GM18868 (cell line): Measurements from ENCODE around the gene PLPP1.

ENCODE experiments used
- ATAC-seq: cut with Tn5 transposase; IDR thresholded peaks from one replicate; pipeline ENCODE4 v1.9.1; 2021; ENCODE audit warnings: mild to moderate bottlenecking, moderate library complexity; ENCODE audit not compliant: unreplicated experiment

The PLPP1 gene

DNA sequence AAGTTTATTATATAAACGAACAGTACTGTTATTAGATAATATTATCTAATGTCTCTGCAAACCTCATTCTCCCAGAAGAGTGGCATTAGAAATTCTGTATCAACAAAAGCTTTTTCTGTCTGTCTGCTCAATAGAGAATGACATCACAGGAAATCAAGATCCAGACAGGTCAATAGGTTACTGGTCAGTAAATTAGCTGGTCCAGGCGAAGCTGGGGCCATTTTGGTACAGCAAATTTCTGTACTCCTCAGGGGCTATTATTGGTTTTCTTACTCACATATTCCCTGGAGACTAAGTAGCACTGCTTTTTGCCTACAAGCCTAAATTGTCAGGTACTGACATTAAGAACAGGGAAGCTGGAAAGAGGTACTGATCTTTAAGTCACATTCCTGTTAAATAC, 80.5 kb downstream of the PLPP1 start:
- ATAC-seq, result no peak

DNA sequence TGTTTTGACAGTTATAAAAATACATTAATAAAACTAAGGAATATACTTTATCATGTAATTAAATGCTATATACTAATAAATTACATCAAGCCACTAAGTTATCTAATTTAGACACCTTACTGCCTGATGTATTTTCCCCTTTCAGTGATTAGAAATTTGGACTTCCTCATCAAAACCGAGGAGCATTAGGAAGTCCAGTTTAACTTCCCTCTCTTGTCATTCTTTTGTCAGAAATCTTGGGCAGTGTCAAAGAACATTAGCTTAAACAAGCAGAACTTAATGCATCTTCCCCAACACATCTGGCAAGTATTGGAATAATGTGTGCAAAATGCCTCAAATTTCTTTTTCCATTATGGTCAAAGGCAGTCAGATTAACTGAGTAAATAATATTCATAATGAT, 81.6 kb downstream of the PLPP1 start:
- no peak for ATAC-seq

DNA sequence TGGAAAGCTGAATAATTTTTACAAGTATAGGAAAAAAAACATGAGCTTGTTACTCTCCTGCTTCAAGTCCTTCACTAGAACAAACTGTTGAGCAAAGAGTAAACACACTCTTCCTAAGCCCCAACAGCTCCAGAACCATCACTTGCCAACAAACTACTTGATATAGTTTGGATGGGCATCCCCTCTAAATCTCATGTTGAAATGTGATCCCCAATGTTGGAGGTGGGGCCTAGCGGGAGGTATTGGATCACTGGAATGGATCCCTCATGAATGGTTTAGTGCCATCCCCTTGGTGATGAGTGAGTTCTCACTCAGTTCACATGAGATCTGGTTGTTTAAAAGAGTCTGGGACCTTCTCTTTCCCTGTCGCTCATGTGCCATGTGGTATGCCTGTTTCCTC, 82.8 kb downstream of the PLPP1 start:
- no peak for ATAC-seq

DNA sequence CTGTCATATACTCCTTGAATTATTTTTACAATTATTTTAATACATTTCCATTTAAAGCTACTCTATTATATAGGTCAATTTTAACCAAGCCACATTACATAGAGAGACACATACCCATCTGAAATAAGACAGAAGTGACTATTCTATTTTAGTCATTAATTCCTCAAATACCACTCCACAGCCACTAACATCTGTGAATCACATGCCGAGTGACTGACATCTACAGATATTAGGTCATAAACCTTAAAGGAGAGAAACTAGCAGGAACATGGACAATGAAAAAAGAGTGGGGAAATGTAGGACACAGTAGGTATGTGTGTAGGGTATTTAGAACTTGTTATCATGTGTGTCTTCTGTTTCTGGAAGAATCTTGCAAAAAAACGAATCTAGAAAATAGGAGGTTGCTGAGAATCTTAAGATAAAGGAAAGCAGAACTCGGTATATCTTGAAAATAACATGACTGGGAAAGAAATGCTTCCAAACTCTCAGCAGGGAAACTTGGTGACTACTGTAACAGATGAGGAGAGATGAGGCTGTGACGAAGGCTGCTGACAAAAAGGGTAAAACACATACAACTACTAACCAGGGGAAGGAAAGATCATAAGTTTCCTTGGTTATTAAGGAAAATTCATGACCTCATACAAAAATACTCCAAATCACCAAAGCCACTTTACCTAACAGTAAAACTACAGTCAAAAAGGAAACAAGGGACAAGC, 84.6 kb downstream of the PLPP1 start:
- ATAC-seq, result no peak

DNA sequence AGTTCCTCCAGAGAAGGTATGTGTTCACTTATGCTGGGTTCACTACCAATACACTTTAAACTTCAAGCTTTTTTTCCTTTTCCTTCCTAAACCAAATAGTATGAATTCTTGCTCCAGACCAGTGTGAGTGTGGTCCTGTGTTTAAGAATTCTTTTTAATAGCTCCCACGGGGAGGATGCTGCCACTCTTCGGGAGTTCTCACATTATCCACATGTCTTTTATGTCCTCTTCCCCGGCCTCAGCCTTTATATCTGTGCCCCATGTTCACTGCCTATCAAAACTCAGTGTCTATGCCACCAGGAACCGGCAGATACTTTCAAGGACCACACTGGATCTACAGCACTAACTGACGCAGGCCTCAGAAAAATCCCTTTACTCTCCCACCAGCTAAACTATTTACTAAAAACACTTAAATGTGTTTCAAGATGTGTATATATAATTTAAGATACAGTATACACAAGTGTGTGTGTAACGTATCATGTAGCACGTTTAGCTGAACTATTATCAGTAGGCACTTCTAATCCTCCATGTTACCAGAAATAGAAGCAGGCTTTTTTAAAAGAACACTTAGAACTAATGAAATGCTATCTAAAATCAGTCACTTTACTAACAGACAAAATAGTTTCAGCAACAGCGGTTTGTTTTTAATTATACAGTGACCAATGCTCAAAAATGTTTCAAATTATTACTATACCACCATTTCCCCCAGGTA, 88.0 kb downstream of the PLPP1 start:
- ATAC-seq, result no peak

DNA sequence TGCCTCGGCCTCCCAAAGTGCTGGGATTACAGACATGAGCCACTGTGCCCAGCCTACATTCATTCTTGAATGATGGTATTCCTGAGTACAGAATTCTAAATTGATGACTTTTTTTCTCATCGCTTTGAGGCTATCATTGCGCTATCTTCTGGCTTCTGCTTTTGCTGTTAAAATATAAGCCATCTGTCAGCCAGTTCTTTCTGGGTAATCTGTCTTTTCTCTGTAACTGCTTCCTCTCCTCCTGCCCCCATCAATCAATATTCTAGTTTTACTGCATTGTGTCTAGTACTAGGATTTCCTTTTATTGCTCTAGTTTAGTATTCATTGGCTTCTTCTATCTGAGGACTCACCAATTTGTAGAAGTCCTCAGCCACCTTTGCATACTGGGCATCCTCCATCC, 89.0 kb downstream of the PLPP1 start:
- no peak for ATAC-seq

DNA sequence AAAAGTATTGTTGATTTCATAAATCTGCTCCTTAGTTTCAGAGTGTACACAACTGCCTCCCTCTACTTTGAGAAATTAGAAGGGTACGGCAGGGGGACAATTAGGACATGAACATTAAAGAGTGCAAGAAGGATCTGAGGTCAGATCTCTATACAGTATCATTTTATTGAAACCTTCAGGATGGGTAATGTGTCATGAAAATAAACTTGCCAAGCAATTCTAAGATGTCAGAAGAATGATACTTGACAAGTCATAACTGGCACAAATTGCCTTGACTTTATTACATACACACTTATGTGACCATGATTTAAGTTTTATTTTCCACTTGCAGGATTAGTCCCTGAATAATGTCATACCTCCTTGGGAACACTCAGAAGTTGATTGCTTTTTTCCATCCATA, 92.8 kb downstream of the PLPP1 start:
- ATAC-seq, result no peak

DNA sequence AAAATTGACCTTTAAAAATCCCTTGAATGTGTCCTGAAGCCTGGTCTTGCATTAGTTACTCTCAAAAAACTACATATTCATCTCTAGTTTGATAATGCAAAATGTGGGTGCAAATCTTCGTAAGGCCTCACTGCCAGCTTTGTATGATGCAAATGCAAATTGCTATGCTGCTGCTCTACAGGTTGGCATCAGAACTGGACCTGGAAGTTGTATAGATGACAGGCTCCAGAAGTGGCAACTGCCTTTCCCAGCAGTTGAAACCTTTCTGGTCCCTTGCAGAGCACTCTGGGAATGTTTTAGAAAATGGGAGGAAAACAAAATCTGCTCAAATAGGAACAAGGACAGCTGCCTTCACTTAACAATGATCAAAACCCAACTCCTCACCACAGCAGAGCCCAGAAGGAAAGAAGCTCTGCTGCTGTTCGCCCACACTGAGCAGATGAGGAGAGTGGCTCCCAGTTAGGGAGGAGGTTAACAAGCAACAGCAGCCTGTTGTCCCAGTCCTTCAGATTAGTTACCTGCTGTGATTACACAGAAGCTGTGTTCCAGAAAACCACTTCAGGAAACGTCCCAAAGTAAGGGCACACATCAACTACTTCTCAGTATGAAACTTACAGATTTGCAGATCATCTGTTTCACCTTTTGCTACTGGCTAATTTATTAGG, 93.5 kb downstream of the PLPP1 start:
- no peak for ATAC-seq

DNA sequence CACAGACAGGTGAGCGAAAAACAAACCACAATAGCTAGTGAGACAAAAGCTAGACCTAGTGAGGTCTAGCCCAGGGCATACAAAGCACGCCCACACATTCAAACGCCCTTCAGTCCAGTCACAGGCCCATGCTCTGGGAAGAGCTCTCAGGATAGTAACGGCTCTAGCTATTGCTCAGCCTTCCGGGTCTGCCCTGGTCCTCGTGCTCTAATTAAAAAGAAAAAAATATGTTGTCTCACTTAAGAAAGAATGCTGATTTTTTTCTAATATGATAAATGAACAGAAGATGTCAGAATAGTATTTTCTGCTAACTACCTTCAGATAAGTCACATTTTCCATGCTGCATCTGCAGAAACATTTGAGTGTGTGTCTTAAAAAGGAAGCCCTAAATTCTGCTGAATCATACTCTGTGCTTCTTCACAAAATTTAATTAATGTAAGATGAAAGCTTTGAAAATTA, 94.5 kb downstream of the PLPP1 start:
- peak; percentile 85 for ATAC-seq

DNA sequence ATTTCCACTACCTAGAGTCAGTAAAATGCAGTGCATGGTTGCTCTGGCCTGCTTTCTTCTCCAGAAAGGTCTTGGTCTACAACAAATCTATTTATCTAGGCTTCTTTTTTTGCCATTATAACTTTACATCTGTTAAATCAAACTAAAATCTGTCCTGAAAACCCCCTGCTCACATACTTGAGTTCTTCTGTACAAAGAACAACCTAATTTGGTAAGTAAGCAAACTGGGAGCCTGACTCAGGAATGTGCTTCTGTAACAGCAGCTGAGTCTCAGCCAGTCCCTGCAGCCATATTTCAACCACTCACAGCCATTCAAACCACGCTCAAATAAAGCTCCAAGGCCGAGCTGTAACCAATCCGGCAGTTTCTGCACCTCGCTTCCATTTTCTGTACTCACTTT, 95.8 kb downstream of the PLPP1 start:
- ATAC-seq, result no peak

DNA sequence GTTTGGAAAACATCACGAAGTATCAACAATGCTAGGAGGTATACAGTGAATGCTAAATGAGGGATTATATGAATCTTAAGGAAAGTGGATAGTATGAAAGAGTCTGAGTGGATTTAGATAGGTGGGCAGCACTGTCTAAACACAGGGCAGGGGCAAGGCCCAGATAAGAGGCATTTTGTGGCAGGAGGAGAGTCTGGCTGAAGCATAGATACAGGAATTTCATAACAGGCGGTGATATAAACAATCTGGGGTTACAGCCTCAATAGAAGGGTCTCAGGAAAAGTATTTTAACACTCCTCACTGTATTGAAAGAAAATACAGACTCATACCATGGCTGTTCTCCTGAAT, 96.9 kb downstream of the PLPP1 start:
- no peak for ATAC-seq

DNA sequence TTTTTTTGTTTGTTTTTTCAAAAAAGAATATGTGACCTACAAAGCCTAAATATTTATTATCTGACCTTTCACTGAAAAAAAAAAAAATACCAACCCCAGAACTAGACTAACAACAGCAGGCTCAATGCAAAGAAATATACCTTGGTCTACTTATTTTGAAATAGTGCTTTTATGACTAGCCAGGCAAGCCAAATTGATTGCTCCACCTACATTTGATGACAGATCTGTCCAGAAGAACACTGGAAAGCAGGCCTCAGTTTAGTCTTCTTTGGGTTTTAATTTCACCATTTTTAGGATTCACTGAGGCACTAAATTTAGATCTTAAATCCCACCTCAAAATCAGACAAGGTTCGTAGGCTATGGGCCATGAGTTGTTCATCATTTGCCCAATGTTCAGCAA, 97.3 kb downstream of the PLPP1 start:
- ATAC-seq, result no peak

DNA sequence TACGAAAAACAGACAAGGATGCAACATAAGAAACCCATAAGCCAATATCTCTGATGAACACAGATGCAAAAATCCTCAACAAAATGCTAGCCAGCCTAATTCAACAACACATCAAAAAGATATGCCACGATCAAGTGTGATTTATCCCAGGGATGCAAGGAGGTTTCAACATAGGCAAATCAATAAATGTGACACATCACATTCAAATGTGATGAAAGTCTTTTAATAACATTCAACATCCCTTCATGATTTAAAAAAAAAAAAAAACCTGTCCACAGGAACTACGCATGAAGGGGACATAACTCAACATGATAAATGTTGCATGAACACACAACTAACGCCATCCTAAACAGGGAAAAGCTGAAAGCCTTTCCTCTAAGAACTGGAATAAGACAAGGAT, 102.2 kb downstream of the PLPP1 start:
- ATAC-seq, result no peak

DNA sequence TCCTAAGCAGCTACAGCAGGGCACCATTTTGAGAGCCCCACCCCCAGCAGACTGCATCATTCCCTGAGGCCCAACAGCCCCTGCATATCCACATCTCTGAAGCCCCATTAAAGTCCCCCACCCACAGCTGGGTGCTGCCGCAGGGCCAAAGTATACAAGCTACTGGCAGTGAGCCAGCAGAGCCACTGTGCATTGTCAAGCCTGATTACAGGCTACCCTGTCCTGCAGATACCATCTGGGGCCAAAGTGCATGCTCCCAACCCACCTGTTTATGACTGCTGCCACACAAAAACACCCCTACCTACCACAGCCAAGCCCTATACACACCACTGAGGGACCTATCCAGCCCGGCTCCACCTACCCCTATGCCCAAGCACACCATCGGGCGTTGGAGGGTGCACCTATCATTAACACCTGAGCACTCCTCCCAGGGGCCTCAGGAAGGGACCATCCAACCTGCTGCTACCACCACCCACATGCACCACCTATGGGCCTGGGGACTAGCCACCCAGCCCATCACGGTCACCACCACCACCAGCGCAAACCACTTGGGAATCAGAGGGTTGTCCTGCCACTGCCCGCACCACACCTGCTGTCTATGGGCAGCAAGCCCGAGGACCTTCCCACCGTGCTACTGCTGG, 105.0 kb downstream of the PLPP1 start:
- no peak for ATAC-seq

DNA sequence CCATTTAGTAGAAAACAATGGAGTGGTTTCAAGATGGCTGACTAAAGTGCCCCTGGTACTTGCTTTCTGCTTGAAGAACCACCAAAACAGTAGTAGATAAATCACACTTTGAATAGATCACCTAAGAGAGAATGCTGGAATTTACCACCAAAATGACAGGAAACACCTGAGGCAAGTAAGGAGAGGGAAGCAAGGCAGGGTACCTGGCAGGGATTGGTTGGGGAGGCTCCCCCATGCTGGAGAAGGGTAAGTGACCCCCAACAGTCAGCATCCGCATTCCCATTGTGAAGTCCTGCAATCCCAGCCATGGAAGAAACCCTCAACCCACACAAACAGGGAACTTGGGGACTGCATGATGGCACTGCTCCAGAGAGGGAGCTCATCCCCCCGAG, 105.5 kb downstream of the PLPP1 start:
- ATAC-seq, result no peak

DNA sequence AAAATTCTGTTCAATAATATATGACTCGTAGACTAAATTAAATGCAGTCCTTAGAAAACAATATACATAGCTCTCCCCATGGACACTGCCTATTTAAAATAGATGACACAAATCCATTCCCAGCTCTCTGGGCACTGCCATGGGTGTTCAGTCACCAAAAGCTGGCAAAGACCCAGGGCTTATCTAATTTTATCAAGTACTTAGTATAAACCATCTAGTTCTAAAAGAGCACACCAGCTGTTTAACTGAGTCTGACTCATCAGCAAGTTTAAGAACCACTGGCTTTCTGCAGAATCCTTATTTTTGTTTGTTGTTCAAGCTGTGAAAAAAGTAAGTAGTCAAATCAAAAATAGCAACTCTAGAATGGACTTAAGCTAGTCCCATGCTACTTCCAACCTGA, 107.6 kb downstream of the PLPP1 start:
- ATAC-seq, result no peak

DNA sequence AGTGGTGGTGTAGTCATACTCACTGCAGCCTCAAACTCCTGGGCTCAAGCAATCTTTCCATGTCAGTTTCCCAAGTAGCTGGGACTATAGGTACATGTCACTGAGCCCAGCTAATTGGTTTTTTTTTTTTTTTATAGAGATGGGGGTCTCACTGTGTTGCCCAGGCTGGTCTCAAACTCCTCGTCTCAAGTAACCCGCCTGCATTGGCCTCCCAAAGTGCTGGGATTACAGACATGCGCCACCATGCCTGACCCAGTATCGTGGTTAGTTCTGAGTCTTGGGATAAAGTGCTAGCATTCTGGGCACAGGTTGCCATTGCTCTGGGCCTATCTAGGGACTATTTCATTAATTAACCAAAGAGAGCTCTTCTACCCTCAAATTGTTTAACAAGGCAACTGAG, 108.3 kb downstream of the PLPP1 start:
- ATAC-seq, result no peak

DNA sequence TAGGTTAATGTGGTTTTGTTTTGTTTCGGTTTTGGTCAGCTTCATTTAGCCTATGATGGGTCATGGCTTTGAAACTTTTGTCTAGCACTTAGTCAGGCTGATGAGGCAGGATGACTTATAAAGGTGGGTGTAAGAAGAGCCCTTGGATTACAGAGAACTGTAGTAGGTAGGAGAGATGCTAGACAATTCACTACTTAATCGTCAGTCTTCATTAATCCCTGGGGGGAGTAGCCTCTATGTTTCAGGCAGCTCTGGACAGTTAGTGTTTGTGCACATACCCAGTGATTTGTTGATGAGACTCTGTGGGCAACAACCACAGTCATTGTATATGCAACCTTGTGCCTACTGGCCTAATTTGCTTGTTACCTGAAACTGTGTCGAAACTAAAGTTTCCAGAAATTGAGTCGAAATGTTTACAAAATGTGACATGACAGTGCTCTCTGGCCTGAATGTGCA, 113.7 kb downstream of the PLPP1 start:
- ATAC-seq, result peak; percentile 96

DNA sequence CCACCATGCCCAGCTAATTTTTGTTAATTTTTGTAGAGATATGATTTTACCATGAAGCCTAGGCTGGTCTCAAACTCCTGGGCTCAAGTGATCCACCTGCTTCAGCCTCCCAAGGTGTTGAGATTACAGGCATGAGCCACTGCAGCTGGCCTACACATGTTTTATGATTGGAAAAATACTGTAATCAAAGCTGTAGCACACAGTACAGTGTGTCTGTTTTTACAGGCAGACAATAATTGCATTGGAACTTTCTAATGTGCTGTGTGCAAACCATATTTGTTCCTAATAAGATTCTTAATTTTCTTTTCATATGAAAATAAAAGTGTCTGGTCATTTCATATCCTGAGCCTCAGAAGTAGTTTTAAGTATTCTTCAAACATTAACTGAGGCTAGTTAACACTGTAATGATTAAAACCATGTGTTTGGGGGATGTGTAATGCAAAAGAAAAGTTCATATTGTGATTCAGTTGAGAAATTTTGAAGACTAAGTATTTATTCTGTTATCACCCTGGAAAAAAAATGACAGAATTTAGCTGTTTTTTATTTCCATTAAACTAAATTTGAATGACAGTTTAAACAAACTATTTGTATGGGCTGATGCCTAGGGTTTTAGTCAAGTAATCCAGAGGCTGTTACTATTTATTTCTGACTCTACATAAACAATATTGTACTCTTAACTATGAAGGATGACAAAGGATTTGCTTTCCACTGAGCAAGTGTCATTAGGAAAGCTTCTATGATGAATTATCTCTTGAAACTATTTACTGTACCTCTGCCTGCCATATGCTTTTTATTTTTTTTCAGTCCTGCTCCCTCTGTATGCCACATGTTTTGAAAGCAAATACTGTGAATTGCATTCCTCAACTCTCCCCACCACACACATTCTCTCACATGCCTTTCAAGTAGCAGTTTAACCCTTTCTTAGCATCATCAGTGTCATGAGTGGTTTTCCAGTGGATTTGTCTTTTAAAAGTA, 115.5 kb downstream of the PLPP1 start:
- ATAC-seq, result no peak

DNA sequence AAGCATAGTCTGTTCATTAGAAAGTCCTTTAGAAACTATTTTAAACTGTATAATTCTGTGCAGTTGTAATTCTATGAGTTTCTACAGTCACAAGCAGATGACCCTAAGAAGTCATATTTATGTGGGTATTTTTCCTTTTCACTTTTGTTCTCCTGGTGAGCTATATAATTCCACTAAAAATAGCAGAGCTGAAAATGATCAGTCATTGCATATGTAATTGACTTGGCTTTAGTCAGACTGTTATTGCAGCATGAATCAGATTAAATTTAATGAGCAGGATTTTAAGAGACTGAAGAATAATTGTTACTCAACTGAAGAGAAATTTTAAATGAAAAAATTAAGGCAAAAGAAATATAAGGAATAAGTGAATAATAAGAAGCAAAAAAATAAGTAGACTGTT, 118.5 kb downstream of the PLPP1 start:
- no peak for ATAC-seq

DNA sequence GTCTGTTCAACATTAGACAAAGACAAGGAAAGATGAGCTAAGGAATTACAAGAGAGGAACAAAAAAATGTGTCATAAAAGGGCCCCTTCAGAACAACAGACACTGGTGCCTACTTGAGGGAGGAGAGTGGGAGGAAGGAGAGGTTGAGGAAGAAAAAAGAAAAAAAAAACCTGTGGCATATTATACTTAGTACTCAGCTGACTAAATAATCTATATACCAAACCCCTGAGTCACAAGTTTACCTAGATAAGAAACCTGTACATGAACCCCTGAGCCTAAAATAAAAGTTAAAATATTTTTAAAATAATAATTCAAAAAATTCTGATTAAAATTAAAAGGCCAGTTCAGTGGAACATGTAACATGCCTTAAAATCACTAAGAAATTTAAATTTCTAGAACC, 119.7 kb downstream of the PLPP1 start:
- no peak for ATAC-seq
